Cardiac muscle cell (in vitro differentiated cells and primary cell): ENCODE results near the gene COL4A1. TPM values are rescaled to one million over a fixed set of nuclear protein-coding genes. Genes with fewer than 3 reads are reported as not detected.

ENCODE experiments used
- DNase-seq, 2 donors: peaks; one replicate each; pipeline versions ENCODE4 v3.0.0 to v3.0.0-alpha.2; 2010 to 2017; ENCODE audit warnings: low read depth in 1 of 2, low spot score in 1 of 2
- H3K27ac ChIP-seq: fragments of 200-600 bp; sonication (generic); 2 replicates; pipeline ENCODE4 v1.5.1; 2016
- H3K27me3 ChIP-seq: fragments of 200-600 bp; sonication (generic); 2 replicates; pipeline ENCODE4 v1.6.0; 2016; ENCODE audit warnings: control low read depth
- H3K36me3 ChIP-seq: fragments of 200-600 bp; sonication (generic); 2 replicates; pipeline ENCODE4 v1.5.1; 2016; ENCODE audit warnings: control low read depth
- H3K4me1 ChIP-seq: fragments of 200-600 bp; sonication (generic); 2 replicates; pipeline ENCODE4 v1.8.1; 2017; ENCODE audit warnings: low read depth, mild to moderate bottlenecking, mixed run types
- H3K4me3 ChIP-seq: fragments of 200-600 bp; sonication (generic); 2 replicates; pipeline ENCODE4 v1.5.1; 2016; ENCODE audit warnings: mild to moderate bottlenecking
- H3K9me3 ChIP-seq: fragments of 200-600 bp; sonication (generic); 2 replicates; pipeline ENCODE4 v1.5.1; 2017; ENCODE audit warnings: low read depth, mild to moderate bottlenecking, control low read depth
- polyA plus RNA-seq: library from polyadenylated mRNA; unstranded; fragments of >200 nt; fragmentation: Nextera tagmentation; extraction: Ambion mirVana; gene quantifications from 2 replicates; pipeline ENCODE4 v1.2.1, GENCODE V29; 2016
- total RNA-seq: library from RNA; depleted of rRNA; stranded (reverse); fragments of >200 nt; gene quantifications from 2 replicates; pipeline ENCODE4 v1.2.3, GENCODE V29; 2016
- TF ChIP-seq, protein P1 (sequence below): IDR thresholded peaks from 2 replicates; pipeline ENCODE4 v1.5.1; 2012; ENCODE audit warnings: low read depth, mild to moderate bottlenecking, low read length

Gene COL4A1
- total and polyA plus RNA-seq, 2 experiments from 2014 or later: 73.9 to 171 TPM

DNA sequence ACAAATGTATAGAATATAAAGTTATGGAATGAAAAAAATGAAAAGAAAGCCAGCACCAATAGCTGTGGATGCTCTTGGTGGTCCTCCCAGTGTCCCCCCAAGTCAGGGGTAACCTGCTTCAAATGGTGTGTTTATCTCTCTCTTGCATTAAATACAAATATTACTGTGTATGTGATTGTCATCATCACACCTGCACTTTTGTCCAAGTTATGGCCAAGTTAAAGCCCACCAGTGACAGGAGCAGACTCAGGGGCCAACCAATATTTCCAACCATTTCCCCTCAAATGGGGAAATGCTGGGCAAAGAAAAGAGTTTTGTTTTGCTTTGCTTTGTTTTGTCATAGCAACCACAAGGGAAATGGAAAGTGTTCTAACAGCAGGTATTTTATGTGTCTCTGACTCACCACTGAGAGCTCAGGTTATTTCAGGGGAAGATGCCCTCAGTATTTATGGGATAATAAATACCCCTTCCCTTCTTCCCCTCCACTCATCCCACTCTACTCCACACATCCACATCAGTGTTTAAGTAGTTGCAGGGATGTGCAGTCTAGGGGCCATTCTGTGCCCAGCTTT lies 133.6 kb downstream of the COL4A1 start:
- Histone ChIP-seq H3K27me3 (no peaks in the 10 kb centered on the region), H3K4me1 (no peaks in the 10 kb centered on the region), H3K9me3 (no peaks in the 10 kb centered on the region), H3K36me3 (peaks cover 39% of the 10 kb centered on the region), H3K4me3 (no peak overlapping the region), H3K27ac (no peak overlapping the region)
- DNase-seq: no peak
- TF ChIP-seq, protein P1, sequence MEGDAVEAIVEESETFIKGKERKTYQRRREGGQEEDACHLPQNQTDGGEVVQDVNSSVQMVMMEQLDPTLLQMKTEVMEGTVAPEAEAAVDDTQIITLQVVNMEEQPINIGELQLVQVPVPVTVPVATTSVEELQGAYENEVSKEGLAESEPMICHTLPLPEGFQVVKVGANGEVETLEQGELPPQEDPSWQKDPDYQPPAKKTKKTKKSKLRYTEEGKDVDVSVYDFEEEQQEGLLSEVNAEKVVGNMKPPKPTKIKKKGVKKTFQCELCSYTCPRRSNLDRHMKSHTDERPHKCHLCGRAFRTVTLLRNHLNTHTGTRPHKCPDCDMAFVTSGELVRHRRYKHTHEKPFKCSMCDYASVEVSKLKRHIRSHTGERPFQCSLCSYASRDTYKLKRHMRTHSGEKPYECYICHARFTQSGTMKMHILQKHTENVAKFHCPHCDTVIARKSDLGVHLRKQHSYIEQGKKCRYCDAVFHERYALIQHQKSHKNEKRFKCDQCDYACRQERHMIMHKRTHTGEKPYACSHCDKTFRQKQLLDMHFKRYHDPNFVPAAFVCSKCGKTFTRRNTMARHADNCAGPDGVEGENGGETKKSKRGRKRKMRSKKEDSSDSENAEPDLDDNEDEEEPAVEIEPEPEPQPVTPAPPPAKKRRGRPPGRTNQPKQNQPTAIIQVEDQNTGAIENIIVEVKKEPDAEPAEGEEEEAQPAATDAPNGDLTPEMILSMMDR: no peak

DNA sequence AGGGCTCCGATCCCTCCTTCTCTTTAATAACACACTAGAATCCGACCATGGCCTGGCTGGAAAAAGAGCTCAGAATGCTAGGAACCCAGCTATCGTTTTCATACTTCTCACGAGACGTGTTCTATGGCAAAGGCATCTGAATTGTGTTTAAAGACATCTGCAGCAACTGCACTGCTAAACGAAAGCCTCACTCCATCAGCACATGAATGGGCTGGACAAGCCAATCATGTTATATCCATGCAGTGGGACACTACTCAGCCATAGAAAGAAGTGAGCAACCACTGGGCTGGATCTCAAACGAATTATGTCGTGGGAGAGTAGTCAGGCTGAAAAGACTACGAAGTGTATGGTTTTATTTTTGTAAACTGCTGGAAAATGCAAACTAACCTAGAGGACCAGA lies 136.1 kb downstream of the COL4A1 start:
- no peaks in the 10 kb centered on the region for H3K27me3 ChIP-seq
- H3K27ac ChIP-seq: no peak overlapping the region
- H3K4me3 ChIP-seq: no peak overlapping the region
- no peaks in the 10 kb centered on the region for H3K4me1 ChIP-seq
- H3K36me3 ChIP-seq: peaks cover 21% of the 10 kb centered on the region
- DNase-seq: no peak
- TF ChIP-seq, protein P1: no peak
- no peaks in the 10 kb centered on the region for H3K9me3 ChIP-seq

- no peak for DNase-seq
- Histone ChIP-seq H3K27me3 (no peaks in the 10 kb centered on the region), H3K4me3 (no peak overlapping the region), H3K36me3 (peaks cover 19% of the 10 kb centered on the region), H3K9me3 (no peaks in the 10 kb centered on the region), H3K27ac (no peak overlapping the region), H3K4me1 (no peaks in the 10 kb centered on the region)
- TF ChIP-seq, protein P1: no peak
These were observed 136.8 kb downstream of the COL4A1 start for GRCh38 chr13:110170020-110170790.

DNA sequence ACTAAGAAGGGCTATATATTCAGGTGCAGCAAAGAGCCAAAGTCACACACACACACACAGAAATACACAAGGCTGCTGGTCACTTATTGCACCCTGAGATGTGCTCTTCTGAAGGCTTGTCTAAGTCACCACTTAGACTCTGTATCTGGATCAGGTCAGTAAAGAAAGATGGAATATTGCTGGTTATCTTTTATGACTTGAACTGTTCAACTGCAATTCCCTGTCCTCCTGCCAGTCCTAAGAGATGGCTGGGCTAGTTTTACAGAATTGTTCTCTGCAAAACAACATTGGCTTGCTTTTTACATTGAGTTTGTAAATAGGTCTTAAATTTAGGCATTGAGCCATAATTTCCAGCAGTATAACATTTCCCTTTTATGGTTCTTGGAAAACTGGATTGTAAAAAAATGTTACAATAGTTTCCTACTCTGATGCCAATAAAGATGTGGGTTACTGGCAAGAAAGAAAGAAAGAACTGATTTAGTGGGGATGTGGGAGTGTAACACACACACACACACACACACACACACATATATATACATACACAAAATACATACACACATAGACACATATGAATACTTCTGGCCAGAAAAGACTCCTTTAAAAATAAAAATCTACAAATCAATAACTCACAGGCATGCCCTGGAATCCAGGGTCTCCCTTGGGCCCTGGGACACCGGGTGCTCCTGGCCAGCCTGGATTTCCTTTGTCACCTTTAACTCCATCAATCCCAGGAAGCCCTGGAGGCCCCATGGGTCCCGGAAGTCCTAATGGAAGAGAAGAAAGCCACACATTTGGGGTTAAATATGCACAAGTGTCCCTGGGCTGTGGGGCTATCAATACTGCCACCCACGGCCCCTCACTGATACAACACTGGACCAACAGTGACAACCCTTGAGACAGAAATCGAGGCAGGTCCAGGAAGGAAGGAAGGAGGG lies 137.7 kb downstream of the COL4A1 start:
- Histone ChIP-seq H3K4me3 (no peak overlapping the region), H3K9me3 (no peaks in the 10 kb centered on the region), H3K27ac (no peak overlapping the region), H3K27me3 (no peaks in the 10 kb centered on the region), H3K4me1 (no peaks in the 10 kb centered on the region), H3K36me3 (peaks cover 14% of the 10 kb centered on the region)
- DNase-seq: peak in 1 of 2 donors; percentile 21
- TF ChIP-seq, protein P1: no peak

GRCh38 chr13:110166598-110166997 lies 140.4 kb downstream of the COL4A1 start:
- H3K27ac ChIP-seq: no peak overlapping the region
- H3K9me3 ChIP-seq: no peaks in the 10 kb centered on the region
- DNase-seq: no peak
- H3K4me3 ChIP-seq: no peak overlapping the region
- H3K27me3 ChIP-seq: no peaks in the 10 kb centered on the region
- H3K36me3 ChIP-seq: peaks cover 3% of the 10 kb centered on the region
- H3K4me1 ChIP-seq: no peaks in the 10 kb centered on the region
- TF ChIP-seq, protein P1: no peak
